Astrocyte (in vitro differentiated cells and primary cell): ENCODE results near the gene GAB2. TPM values are rescaled to one million over a fixed set of nuclear protein-coding genes. Genes with fewer than 3 reads are reported as not detected.

Source experiments
- DNase-seq: peaks from one replicate; pipeline ENCODE4 v3.0.0-alpha.2; 2010; ENCODE audit warnings: low read depth
- FAIRE-seq: peaks from 2 replicates; lab custom pipeline; 2011; peaks lifted over from hg19 to GRCh38; lab: Jason Lieb, UNC
- H2AFZ ChIP-seq: 2 replicates; pipeline ENCODE4 v1.6.0; 2012; ENCODE audit warnings: low read depth, low read length, inconsistent platforms
- H3K27ac ChIP-seq: 2 replicates; pipeline ENCODE4 v1.5.1; 2011; ENCODE audit warnings: low read depth, low read length, inconsistent platforms
- H3K27me3 ChIP-seq: 2 replicates; pipeline ENCODE4 v1.6.0; 2011; ENCODE audit warnings: low read length, inconsistent platforms; ENCODE audit not compliant: insufficient read depth
- H3K36me3 ChIP-seq: 2 replicates; pipeline ENCODE4 v1.5.1; 2011; ENCODE audit warnings: low read length, inconsistent platforms; ENCODE audit not compliant: insufficient read depth
- H3K4me1 ChIP-seq: 2 replicates; pipeline ENCODE4 v1.5.1; 2011; ENCODE audit warnings: low read length, inconsistent platforms; ENCODE audit not compliant: insufficient read depth
- H3K4me2 ChIP-seq: 2 replicates; pipeline ENCODE4 v1.6.0; 2012; ENCODE audit warnings: low read length, inconsistent platforms
- H3K4me3 ChIP-seq: 2 replicates; pipeline ENCODE4 v1.5.1; 2011; ENCODE audit warnings: low read depth, mild to moderate bottlenecking, low read length, inconsistent platforms; ENCODE audit not compliant: insufficient read depth
- H3K79me2 ChIP-seq: 2 replicates; pipeline ENCODE4 v1.6.0; 2012; ENCODE audit warnings: mild to moderate bottlenecking, low read length, inconsistent platforms; ENCODE audit not compliant: insufficient read depth
- H3K9ac ChIP-seq: 2 replicates; pipeline ENCODE4 v1.6.0; 2012; ENCODE audit warnings: mild to moderate bottlenecking, low read length, inconsistent platforms
- H3K9me3 ChIP-seq: 2 replicates; pipeline ENCODE4 v1.5.1; 2012; ENCODE audit warnings: low read depth, mild to moderate bottlenecking, low read length, inconsistent platforms; ENCODE audit not compliant: insufficient read depth
- H4K20me1 ChIP-seq: 2 replicates; pipeline ENCODE4 v1.6.0; 2012; ENCODE audit warnings: low read length, inconsistent platforms; ENCODE audit not compliant: insufficient read depth
- H3K27ac Mint-ChIP-seq: one replicate; pipeline ENCODE4 v1.8.0; 2021; ENCODE audit warnings: mild to moderate bottlenecking, mixed read lengths; ENCODE audit not compliant: unreplicated experiment
- H3K27me3 Mint-ChIP-seq: one replicate; pipeline ENCODE4 v1.8.0; 2021; ENCODE audit warnings: low read depth, mixed read lengths; ENCODE audit not compliant: unreplicated experiment
- H3K36me3 Mint-ChIP-seq: one replicate; pipeline ENCODE4 v1.8.0; 2021; ENCODE audit warnings: low read depth, mixed read lengths; ENCODE audit not compliant: unreplicated experiment
- H3K4me1 Mint-ChIP-seq: one replicate; pipeline ENCODE4 v1.8.0; 2021; ENCODE audit warnings: low read depth, mixed read lengths; ENCODE audit not compliant: unreplicated experiment
- H3K4me3 Mint-ChIP-seq: one replicate; pipeline ENCODE4 v1.8.0; 2021; ENCODE audit warnings: mild to moderate bottlenecking, moderate library complexity, mixed read lengths; ENCODE audit not compliant: unreplicated experiment
- H3K9me3 Mint-ChIP-seq: one replicate; pipeline ENCODE4 v1.8.0; 2021; ENCODE audit warnings: mild to moderate bottlenecking, mixed read lengths; ENCODE audit not compliant: unreplicated experiment
- EZH2 ChIP-seq: IDR thresholded peaks from 2 replicates; pipeline ENCODE4 v1.6.1; 2012; ENCODE audit warnings: mild to moderate bottlenecking, low read length, inconsistent platforms; ENCODE audit not compliant: insufficient read depth
- total RNA-seq: library from RNA; stranded (reverse); gene quantifications from 2 replicates; pipeline ENCODE4 v1.2.1, GENCODE V29; 2021
- TF ChIP-seq, protein P1 (sequence below): IDR thresholded peaks from 2 replicates; pipeline ENCODE4 v1.5.1; 2011; ENCODE audit warnings: low read depth, mild to moderate bottlenecking, inconsistent platforms, low read length, moderate library complexity; ENCODE audit not compliant: insufficient read depth

The GAB2 gene
- total RNA-seq, 1 donor from 2014 or later: 18.2 TPM

DNA sequence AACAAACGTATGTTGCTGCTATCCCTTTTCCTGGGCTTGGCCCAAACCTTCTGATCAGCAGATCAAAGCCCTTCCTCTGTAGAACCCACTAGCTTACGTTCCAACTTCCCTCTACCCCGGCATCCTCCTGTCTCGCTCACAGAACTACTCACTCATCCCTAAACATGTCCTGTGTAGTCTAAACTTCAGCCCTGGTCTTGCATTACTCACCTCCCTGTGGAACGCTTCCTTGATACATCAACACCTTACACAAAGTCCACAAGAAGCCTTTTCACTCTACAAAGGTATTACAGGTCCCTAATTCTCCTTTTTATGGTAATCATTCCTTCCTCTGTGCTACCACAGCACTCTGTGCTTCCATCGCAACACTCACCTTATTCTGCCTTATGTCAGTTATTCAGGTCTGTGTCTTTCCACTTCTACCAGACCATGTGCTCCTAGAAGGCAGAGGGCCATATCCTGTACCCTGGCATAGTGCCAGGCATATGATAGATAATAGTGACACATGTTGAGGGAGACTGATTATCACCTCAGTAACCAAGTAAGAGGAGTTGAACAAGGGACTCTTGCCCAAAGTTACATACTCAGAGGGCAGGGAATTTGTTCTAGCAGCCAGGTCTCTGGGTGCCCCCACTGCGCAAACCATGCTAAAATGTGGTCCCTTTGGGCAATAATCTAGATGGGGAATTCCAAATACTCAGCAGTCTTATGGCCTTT lies 187.3 kb downstream of the GAB2 start:
- no peak overlapping the region for H3K4me2 ChIP-seq
- H3K79me2 ChIP-seq: no peaks in the 10 kb centered on the region
- peaks cover 3% of the 10 kb centered on the region for H3K36me3 Mint-ChIP-seq
- H3K9me3 Mint-ChIP-seq: peaks cover under 1% of the 10 kb centered on the region
- no peak overlapping the region for H3K9ac ChIP-seq
- no peaks in the 10 kb centered on the region for H3K9me3 ChIP-seq
- H3K27me3 Mint-ChIP-seq: no peaks in the 10 kb centered on the region
- FAIRE-seq: no peak
- no peaks in the 10 kb centered on the region for H3K36me3 ChIP-seq
- H3K4me3 Mint-ChIP-seq: no peak overlapping the region
- DNase-seq: no peak
- no peaks in the 10 kb centered on the region for H3K4me1 ChIP-seq
- H3K4me1 Mint-ChIP-seq: peaks cover 18% of the 10 kb centered on the region
- H4K20me1 ChIP-seq: peaks cover 13% of the 10 kb centered on the region
- TF ChIP-seq EZH2: no peak
- TF ChIP-seq, protein P1, sequence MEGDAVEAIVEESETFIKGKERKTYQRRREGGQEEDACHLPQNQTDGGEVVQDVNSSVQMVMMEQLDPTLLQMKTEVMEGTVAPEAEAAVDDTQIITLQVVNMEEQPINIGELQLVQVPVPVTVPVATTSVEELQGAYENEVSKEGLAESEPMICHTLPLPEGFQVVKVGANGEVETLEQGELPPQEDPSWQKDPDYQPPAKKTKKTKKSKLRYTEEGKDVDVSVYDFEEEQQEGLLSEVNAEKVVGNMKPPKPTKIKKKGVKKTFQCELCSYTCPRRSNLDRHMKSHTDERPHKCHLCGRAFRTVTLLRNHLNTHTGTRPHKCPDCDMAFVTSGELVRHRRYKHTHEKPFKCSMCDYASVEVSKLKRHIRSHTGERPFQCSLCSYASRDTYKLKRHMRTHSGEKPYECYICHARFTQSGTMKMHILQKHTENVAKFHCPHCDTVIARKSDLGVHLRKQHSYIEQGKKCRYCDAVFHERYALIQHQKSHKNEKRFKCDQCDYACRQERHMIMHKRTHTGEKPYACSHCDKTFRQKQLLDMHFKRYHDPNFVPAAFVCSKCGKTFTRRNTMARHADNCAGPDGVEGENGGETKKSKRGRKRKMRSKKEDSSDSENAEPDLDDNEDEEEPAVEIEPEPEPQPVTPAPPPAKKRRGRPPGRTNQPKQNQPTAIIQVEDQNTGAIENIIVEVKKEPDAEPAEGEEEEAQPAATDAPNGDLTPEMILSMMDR: no peak
- H3K27ac ChIP-seq: no peak overlapping the region
- no peaks in the 10 kb centered on the region for H3K27me3 ChIP-seq
- no peak overlapping the region for H3K4me3 ChIP-seq
- no peak overlapping the region for H3K27ac Mint-ChIP-seq
- no peak overlapping the region for H2AFZ ChIP-seq

GRCh38 chr11:78229106-78229505 lies 188.5 kb downstream of the GAB2 start:
- no peak overlapping the region for H2AFZ ChIP-seq
- no peak overlapping the region for H3K9ac ChIP-seq
- H3K9me3 ChIP-seq: no peaks in the 10 kb centered on the region
- peaks cover 3% of the 10 kb centered on the region for H3K36me3 ChIP-seq
- H4K20me1 ChIP-seq: peaks cover 13% of the 10 kb centered on the region
- H3K27me3 ChIP-seq: no peaks in the 10 kb centered on the region
- H3K79me2 ChIP-seq: no peaks in the 10 kb centered on the region
- Mint-ChIP-seq H3K27me3 (no peaks in the 10 kb centered on the region), H3K27ac (no peak overlapping the region), H3K36me3 (peaks cover 10% of the 10 kb centered on the region), H3K9me3 (no peaks in the 10 kb centered on the region), H3K4me3 (no peak overlapping the region), H3K4me1 (peaks cover 15% of the 10 kb centered on the region)
- H3K4me3 ChIP-seq: no peak overlapping the region
- TF ChIP-seq EZH2: no peak
- TF ChIP-seq, protein P1: no peak
- H3K4me1 ChIP-seq: no peaks in the 10 kb centered on the region
- no peak overlapping the region for H3K4me2 ChIP-seq
- FAIRE-seq: no peak
- DNase-seq: no peak
- no peak overlapping the region for H3K27ac ChIP-seq

GRCh38 chr11:78228467-78228866 lies 189.2 kb downstream of the GAB2 start:
- Mint-ChIP-seq H3K27me3 (no peaks in the 10 kb centered on the region), H3K4me1 (peaks cover 12% of the 10 kb centered on the region), H3K36me3 (peaks cover 10% of the 10 kb centered on the region), H3K9me3 (no peaks in the 10 kb centered on the region), H3K27ac (no peak overlapping the region), H3K4me3 (no peak overlapping the region)
- Histone ChIP-seq H2AFZ (no peak overlapping the region), H4K20me1 (peaks cover 13% of the 10 kb centered on the region), H3K9ac (no peak overlapping the region), H3K27ac (no peak overlapping the region), H3K27me3 (no peaks in the 10 kb centered on the region), H3K79me2 (no peaks in the 10 kb centered on the region), H3K9me3 (no peaks in the 10 kb centered on the region), H3K36me3 (peaks cover 3% of the 10 kb centered on the region), H3K4me1 (no peaks in the 10 kb centered on the region), H3K4me3 (no peak overlapping the region), H3K4me2 (no peak overlapping the region)
- TF ChIP-seq EZH2: no peak
- TF ChIP-seq, protein P1: peak; percentile 53
- peak; percentile 11 for DNase-seq
- no peak for FAIRE-seq
